PC-9 (cell line): Measurements from ENCODE around the gene ITFG1.

Source experiments
- CTCF ChIP-seq: fragments of 200-600 bp; sonication (generic); conservative IDR thresholded peaks from 2 replicates; pipeline ENCODE4 v1.6.1; 2017; ENCODE audit warnings: mixed run types, antibody characterized with exemption, mild to moderate bottlenecking, moderate library complexity
- EZH2 ChIP-seq: fragments of 200-600 bp; sonication (generic); IDR thresholded peaks from 2 replicates; pipeline ENCODE4 v1.8.0; 2017; ENCODE audit warnings: antibody characterized with exemption, low read depth

- TF ChIP-seq CTCF, result no peak
- no peak for TF ChIP-seq EZH2
These were observed 44.0 kb downstream of the ITFG1 start for GRCh38 chr16:47416869-47417268.
